Left hindlimb (tissue), 1 donor: ENCODE measurements around the gene ANKS1B.
A peak's percentile ranks its signal among the peaks of the same experiment; 100 is the strongest.

ENCODE experiments used
- DNase-seq: peaks from one replicate; pipeline ENCODE4 v3.0.0-alpha.2; 2018

ANKS1B gene

DNA sequence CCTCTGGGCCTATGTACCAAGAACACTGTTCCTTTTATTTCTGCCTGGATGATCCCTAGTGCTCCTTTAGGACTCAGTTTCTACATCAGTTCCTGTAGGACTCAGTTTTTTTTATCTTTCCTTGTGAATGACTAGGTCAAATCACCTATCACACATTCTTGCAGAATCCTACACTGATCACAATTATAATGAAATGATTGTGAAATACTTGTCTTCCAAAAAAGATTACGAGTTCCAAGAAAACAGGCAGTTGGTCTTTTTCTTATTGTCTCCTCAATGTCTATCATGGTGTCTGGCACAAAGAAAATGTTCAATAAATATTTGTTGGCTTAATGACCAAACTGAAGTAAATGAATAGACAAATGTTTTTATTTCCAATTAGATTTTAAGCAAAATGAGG is 432.7 kb downstream of the ANKS1B start:
- DNase-seq = no peak

DNA sequence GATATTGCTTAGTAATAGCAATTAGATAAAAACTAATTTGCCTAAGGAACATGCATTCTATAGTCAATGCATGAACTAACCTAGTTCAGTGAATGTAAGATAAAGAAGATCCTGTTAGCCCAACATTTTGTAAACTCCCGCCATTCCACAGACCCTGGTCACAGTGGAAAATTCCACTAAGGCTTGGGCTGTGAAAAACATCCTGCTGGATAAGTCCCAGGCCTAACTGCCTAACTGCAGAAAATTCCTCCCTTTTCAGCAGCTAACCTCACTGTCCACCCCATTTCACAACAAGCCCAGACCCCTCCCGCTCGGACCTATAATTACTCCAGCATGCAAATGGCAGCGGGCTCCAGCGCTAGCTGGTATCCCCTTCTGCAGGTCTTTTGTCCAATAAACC is 435.1 kb downstream of the ANKS1B start:
- DNase-seq = no peak

DNA sequence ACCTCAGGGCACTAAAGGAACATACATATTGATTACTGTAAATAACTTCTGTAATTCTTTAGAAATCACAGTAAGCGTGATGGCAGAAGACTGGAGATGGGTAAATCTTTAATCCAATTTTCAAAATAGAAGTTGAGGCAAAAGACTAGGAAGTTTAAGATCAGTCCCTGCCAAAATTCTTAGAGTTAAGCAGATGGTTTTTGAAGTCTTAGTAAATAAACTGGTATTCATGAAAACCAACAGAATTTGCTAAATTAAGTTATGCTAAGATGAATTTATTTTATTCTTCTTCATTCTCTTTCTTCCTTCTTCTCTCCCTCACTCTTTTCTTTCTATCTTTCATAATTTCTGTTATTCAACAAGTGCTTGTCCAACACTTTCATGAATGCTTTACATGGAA is 435.5 kb downstream of the ANKS1B start:
- DNase-seq = no peak

DNA sequence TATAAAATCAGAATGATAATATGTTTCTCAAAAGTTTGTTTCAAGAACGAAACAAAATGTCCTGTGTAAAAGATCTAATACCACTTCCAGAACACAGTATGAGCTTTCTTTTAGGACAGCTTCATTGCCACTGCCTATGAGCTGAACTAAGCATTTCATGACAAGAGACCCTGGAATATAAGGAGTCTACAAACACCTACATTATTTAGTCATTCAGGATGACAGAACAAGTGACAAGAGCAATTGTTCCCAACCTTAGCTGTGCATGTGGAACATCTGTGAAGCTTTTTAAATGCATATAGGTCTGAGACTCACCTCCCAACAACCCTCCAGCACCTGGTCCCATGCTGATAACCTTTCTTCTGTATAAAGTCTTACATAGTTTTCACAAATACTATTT is 440.3 kb downstream of the ANKS1B start:
- DNase-seq = no peak

DNA sequence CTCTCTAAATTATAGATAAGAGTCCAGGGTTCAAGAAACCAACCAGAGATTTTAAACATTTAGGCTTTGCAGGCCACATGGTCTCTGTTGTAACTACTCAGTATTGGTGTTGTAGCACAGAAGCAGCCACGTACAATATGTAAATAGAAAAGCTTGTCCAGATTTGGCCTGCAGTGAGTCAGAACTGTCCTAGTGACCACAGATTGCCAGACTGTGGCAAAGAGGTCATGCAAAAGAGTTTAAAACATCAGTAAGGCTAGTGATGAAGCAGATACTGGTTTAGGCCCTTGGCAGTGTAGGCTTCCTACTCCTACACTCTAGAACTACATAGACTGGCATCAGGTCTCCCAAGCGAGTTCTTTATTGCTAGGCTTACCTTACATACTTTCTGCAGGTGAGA is 454.8 kb downstream of the ANKS1B start:
- DNase-seq = peak; percentile 23

DNA sequence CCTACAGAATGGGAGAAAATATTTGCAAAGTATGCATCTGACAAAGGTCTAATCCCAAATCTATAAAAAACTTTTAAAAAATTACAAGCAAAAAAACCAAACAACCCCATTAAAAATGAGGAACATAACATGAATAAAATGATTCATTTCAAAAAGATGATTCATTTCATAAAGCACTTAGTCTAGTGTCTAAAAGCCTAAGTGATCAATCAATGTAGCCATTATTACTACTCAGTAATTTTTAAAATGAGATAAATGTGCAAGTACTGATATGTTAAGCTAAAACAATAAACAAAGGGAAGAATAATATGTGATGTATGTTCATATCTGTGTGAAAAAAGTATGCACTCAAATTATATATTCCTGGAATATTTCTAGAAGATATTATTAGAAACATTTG is 456.3 kb downstream of the ANKS1B start:
- DNase-seq = no peak

DNA sequence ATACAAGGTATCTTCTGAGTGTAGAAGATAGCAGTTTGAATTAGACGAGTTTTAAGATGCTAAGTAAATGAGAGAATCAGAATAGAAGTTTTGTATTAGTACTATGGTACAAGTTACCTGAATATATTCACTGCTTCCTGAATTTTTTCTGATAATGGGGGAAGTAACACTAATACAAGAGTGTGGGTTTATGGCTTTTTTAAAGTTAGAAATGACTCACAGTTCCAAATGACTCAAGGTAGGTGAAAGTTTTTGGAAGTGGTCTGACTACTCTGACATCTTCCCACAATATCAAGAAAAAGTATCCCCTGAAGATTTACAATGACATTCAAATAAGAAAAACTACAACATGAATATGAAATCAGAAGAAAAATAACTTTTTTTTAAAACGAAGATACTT is 460.9 kb downstream of the ANKS1B start:
- DNase-seq = no peak

DNA sequence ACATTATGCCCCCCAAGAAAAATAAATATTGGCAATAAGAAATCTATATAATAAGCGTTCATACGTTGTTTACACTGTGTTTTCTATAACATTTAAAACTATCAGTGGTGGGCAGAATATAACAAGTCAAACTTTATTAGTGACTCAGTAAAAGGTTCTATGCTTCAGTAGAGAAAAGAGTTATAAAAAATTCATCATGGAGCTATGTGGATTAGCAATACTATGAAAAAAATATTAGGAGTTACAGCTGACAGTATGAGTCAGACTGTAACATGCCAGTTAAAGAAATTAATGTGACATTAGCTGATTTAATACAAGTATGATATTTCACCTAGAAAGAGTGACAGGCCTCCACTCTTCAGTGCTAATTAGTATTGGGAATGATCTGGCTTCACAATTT is 462.3 kb downstream of the ANKS1B start:
- DNase-seq = no peak

DNA sequence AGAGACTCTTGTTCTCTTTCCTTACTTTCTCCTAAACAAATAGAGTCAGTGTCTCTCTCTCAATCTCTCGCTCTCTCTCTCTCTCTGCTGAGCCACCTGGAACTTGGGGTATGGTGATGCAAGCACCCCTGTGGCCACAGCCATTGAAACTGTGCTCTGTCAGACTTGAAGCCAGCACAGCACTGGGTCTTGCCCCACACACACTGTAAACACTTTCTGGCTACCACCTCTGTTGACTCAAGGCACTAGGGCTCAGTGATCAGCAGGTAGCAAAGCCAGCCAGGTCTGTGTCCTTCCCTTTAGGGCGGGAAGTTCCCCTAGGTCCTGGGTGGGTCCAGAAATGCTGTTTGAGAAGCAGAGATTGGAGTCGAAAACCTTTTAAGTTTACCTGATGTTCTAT is 463.1 kb downstream of the ANKS1B start:
- no peak for DNase-seq

DNA sequence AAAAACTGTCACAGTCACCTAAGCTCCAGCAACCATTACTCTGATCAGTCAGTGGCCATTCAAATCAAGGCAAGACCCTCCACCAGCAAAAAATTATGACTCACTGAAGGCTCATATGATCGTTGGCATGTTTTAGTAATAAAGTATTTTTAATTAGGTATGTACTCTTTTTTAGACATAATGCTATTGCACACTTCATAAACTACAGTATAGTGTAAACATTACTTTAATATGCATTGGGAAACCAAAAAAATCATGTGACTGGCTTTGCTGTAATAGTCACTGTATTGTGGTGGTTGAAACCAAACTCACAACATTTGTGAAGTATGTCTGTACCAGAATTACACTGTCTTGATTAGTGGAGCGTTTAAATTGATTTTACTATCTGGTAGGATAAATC is 471.7 kb downstream of the ANKS1B start:
- no peak for DNase-seq

DNA sequence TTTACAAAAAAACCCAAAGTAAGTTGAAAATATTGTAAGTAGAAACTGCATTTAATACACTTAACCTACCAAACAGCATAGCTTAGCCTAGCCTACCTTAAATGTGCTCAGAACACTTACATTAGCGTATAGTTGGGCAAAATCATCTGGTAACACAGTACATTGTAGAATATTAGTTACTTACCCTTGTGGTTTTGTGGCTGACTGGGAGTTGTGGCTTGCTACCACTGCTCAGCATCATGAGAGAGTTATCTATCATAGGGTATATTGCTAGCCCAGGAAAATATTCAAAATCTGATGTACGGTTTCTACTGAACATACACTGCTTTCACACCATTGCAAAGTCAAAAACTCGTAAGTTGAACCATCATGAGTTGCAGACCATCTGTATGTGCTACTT is 478.9 kb downstream of the ANKS1B start:
- no peak for DNase-seq

DNA sequence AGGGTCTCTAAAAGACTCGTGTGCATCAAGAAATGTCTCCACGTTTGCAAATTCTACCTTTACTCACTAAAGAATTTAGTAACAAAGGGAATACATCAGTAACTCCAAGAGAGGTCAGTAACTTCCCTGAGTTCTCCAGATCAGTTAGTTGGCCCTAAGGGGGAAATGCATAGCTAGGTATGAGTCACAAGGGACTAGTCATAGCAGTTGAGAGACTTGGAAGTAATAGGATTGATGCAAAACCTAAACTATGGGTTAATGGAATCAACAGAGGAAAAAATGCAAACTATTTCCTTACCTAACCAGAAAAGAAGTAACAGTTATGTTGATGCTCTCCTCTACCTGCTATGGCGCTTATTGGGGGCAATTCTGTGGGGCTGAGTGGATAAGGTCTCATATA is 486.0 kb downstream of the ANKS1B start:
- DNase-seq = no peak

DNA sequence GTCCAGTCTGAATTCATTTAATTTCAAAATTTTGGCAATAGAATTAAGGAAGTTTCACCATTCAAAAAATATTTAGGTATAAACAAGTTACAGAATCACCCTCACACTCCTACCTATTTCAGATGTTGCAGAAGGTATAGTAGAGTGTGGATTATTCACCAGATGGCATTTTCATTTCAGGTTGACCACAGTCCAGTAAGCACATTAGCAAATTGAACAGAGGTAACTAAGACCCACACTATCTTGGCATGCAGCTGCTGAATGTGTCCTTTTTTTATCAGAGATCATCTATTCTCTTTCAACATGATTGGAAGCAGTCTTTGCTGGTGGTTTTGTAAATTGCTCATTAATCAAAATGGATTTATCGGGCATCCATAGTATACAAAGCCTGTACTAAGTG is 488.9 kb downstream of the ANKS1B start:
- no peak for DNase-seq

DNA sequence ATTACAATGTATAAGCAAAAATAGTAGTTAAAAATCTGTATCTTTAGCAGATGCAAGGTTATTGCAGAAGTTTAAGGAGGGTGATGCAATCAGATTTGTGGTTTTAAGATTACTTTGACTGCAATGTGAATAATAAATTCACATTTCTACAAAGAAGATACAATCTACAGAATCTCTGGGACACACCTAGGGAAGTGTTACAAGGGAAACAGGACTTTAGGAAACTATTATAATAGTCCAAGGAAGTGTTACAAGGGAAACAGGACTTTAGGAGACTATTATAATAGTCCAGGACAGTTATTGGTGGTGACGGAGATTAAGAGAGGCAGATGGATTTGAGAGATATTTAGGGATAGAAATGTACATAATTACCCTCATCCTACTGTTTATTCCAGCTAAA is 491.5 kb downstream of the ANKS1B start:
- DNase-seq = no peak

DNA sequence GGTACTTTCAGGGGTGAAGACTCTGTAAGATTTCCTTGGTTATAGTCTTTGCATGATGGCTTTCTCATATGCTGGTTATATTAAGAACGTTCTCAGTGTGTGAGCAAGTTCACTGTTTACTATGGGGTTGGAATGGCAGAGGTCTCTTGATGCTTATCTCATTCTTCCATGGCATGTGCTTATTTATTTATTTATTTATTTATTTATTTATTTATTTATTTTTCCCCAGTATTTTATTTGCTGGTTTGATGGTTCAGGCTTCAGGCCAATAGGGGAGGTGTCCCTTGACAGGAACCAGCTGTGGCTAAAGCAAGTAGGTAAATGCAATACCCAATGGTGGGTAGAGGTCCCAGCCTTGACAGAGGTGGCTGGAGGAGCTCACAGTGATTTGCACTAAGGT is 498.5 kb downstream of the ANKS1B start:
- DNase-seq = no peak

DNA sequence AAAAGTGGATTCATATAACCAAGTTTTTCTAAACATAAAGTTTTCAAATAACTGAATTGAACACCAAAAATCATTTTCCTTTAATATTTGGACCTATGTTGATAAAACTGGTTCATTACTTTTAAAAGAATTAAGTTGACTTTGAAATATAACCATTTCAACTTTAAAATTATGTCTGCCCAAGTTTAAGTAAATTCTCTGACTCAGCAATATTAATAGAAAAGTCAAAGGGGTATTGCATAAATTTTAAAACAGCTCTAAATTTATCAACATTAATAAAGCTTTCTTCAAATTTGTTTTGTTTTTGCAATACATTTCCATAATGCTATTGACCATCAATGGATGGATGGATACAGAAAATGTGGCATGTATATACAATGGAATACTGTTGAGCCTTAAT is 505.6 kb downstream of the ANKS1B start:
- DNase-seq = no peak

DNA sequence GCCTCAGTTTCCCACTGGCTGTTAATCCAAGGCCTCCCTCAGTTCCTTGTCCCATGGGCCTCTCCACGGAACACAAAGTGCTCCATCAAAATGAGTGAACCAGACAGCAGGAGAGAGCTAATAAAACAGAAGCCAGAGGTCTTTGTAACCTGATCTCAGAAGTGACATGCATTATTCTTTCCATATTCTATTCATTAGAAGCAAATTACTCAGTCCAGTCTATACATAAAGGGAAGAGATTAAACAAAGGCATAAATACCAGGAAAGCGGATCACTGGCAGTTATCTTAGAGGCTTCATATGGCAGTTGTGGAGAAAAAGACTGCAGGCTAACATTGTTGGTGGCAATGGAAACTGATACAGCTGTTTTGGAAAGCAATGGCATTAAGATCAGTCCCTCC is 507.8 kb downstream of the ANKS1B start:
- DNase-seq = no peak

DNA sequence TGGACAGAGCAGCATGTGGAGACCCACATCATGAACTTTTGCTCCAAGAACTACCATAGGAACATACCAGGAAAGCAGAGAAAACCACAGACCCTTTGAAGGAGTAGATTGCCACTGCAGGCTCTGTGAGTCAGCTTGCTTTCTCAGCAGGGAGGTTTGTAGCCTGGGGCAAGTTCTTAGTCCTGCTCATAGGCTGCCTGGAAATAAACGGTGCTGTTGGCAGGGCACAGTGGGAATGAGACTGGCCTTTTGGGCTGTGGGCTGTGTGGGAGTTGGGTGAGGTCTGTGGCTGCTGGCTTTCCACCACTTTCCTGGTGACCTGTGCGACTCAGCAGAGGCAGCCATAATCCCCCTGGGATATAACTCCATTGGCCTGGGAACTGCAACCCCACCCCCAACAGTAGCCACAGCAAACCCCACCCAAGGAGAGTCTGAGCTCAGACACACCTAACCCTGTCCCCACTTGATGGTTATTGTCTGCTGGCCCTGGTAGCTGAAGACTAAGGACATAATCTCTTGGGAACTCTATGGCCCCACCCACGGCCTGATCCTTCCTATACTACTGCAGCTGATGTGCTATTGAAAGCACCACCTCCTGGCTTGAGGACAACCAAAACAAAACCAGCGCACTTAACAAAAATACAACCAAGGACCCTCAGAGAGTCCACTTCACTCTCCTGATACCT is 529.2 kb downstream of the ANKS1B start:
- DNase-seq = peak; percentile 67

DNA sequence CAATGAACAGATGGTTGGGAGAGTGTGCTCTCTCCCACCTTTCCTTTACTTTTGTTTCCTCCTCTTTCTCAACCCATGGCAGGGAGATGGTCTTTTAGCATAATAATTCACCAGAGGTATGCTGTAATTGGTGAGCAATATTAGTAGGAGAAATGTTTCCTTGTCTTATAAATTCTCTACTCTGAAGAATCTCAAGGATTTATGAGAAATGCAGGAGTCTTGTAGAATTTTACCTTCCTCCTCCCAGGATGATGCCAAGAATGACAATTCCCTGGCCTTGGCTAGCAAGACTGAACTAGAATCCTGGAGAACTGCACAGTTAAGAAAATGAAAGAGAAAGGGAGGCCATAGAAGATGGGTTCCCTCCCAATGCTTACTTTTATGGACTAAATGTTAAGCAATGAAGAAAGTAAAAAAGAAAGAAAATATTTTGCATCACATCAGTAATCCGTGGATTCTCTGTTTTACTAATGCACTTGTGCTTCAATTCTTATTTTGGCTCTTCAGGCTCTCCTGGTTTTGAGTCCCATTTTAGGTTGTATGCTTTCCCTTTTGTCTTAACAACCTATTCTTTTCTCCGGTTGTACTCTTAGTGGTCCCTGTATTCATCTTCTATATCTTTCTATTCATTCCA is 530.1 kb downstream of the ANKS1B start:
- DNase-seq = no peak

DNA sequence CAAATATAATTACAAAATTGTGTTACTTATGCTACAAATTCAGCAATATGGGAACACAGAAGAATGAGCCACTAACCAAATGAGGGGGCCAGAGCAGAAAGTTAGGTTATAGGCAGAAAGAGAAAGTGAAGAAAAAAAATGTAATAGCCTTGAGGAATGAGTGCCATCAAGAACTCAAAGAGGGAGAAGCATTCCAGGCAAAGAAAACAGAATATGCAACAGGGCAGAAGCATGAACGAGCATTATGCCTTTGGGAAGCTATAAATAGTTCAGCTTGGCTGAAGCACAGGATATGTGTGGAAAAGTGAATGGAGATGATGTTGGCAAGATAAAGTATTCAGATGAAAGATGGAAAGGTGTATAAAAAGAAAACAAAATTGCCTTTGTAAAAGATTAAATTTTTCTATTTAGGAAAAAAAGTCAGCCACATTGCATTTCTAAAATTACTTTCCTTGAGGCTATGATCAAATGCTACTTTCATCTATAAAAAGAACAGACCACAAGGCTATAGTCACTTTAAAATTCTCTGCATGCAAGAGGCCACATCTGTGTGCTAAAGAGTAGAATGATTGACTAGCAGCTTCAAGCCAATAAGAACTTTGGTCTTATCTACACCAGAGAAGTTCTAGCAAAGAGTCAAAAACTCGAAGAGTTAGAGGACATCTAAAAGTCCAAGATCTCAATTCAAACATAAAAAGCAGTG is 530.7 kb downstream of the ANKS1B start:
- no peak for DNase-seq

DNA sequence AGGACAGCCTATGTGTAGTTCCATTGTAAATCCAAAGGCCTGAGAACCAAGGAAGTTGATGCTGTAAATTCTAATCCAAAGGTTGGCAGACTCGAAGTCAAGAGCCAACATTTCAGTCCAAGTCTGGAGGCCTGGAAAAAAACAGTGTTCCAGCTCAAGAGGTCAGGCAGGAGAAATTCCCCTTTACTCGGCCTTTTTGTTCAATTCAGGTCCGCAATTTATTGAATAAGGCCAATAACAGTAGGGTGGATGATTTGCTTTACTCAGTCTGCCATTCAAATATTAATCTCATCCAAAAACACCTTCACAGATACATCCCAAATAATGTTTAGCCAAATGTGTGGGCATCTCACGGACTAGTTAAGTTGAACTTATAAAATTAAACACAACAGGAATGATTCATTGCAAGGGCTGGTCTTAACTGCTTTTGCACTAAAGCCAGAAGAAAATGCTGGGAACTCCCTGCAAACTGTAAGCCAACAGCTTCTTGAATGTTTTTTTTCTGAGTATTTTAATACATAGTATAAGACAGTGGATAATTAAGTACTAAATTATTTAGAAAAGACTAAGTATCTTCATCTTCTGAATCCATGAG is 534.6 kb downstream of the ANKS1B start:
- DNase-seq = no peak

DNA sequence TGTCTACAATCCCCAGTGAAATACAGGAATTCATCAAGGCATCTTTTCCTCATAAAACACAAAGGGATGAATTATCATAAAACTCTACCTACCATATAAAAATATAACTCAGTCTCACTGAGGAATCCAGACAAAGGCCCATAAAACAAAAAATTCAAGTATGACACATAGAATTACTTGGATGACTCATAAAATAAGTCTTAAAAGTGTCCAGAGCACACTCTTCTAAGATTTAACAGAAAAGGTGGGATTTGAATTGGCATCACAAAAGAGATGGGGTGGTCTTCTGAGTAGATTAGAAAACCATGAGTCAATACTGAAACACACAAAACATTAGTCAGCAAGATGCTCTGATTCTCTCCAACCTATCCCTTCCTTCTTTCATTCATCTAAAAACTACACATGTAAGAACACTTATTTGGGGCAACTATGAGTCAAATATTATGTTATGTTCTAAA is 539.8 kb downstream of the ANKS1B start:
- DNase-seq = no peak

DNA sequence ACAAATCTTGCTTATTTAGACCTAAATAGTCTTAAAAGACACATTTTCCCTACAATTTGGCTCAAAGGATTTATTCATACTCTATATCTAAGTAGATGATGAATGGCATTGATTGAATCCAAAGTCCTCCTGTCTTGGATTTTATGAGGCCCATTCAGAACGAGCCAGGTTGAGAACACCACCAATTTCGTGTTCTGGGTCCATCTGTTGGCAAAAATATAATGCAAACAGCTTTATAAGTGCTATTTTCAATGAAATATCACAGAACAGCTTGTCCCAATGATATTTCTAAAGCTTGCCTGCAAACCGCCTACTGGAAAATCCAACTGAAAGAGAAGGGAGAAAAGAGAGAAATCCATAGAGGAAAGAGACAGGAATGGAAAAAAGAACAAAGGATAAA is 542.0 kb downstream of the ANKS1B start:
- no peak for DNase-seq

DNA sequence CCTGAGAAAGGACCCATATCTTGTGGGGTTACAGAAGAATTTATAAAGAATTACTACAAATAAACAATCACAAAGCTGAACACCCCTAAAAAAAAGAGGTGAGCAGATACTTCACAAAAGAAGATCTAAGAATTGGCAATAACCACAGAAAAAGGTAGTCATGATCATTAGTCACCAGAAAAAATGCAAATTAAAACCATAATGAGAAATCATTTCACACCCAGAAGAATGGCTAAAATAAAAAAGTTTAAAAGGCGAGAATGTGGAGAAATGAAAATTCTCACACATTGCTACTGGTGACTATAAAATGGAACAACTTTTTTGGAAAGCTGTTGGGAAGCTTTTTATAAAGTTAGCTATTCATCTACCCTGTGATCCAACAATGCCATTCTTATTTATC is 545.3 kb downstream of the ANKS1B start:
- DNase-seq = no peak
